OCI-LY3 (cell line): ENCODE measurements around the gene CTSD.

Source experiments
- CTCF ChIP-seq: fragments of 200-600, 300-600 bp; sonication (generic); IDR thresholded peaks from 2 replicates; pipeline ENCODE4 v1.5.1; 2014; ENCODE audit warnings: antibody characterized with exemption, low read length, low read depth
- EZH2phosphoT487 ChIP-seq: fragments of 200-600 bp; shearing (Covaris generic); IDR thresholded peaks from 2 replicates; pipeline ENCODE4 v1.6.1; 2018; ENCODE audit warnings: antibody characterized with exemption, mixed run types, low read depth

GRCh38 chr11:1784761-1785650 is 21.3 kb upstream of the CTSD start:
- TF ChIP-seq EZH2phosphoT487 (no peak), CTCF (no peak)
